Heart left ventricle (tissue), 13 donors: Measurements from ENCODE around the gene JAKMIP1.

Source experiments
- CTCF ChIP-seq, 12 donors: fragments of 200-600 bp; sonication (generic) in 4 of 12; IDR thresholded peaks; one replicate each; pipeline versions ENCODE4 v1.5.0 to v1.8.0; 2018 to 2022; ENCODE audit warnings: antibody characterized with exemption in 12 of 12, mild to moderate bottlenecking in 5 of 12
- POLR2A ChIP-seq, 2 donors: fragments of 450-650 bp; IDR thresholded peaks; one replicate each; pipeline ENCODE4 v1.6.1; 2017; ENCODE audit warnings: antibody characterized with exemption in 2 of 2, mild to moderate bottlenecking in 2 of 2, moderate library complexity in 2 of 2
- donor health status: ischemic (EF 13 %, LVEDD 7.1; RV severe dilation, severe dysfunction).
- donor health status: DM: no; HTN: yes; CAD: no.
- donor health status: DM: no; HTN: no; CAD: no.
- donor health status: ischemic (EF 25% LVEDD 6.9; RV normal size, moderate dysfunction).
- donor health status: ischemic (EF 25% LVEDD 5.7; RV mildly dilated, moderate dysfunction).
- donor health status: ischemic (EF 35%, LVEDD 5.7; RV mildly dilated, moderate dysfunction).
- donor health status: nonischemic (EF 11% LVEDD 7.7; RV severe dilation, severe dysfunction).
- donor health status: DM: yes; HTN: yes; CAD: no.
- donor health status: PGD.
- donor health status: ischemic (EF 29% LVEDD 5.4; RV normal size, mild dysfunction).
- donor health status: nonischemic (EF 23%, LVEDD 6.1; RV moderate dilation, normal function).

GRCh38 chr4:6093671-6094070 lies 106.7 kb downstream of the JAKMIP1 start:
- TF ChIP-seq CTCF (IDR thresholded peaks at IDR 0.05) (no peak), POLR2A (IDR thresholded peaks at IDR 0.05) (no peak)
